VCaP (cell line): Measurements from ENCODE around the gene SLU7.
A peak's percentile ranks its signal among the peaks of the same experiment; 100 is the strongest.

ENCODE experiments used
- H3K27ac ChIP-seq: fragments of 450-650 bp; 2 replicates; pipeline ENCODE4 v1.5.1; 2017
- CTCF ChIP-seq: fragments of 450-650 bp; conservative IDR thresholded peaks from 2 replicates; pipeline ENCODE4 v1.5.1; 2017; ENCODE audit warnings: mild to moderate bottlenecking, moderate library complexity

Gene SLU7

GRCh38 chr5:160418561-160419457 is at the start of gene SLU7:
Gene SLU7 (minus strand): TSS chr5:160419081. CDS start chr5:160415294, 3,787 bp downstream.
- H3K27ac ChIP-seq, result peak within 1 kb of the TSS; percentile 56
- no peak for TF ChIP-seq CTCF

GRCh38 chr5:160468363-160468975 is 49.6 kb upstream of the SLU7 start:
- H3K27ac ChIP-seq, result no peak overlapping the region
- TF ChIP-seq CTCF, result no peak

- no peak for TF ChIP-seq CTCF
- no peak overlapping the region for H3K27ac ChIP-seq
These were observed 48.9 kb upstream of the SLU7 start for GRCh38 chr5:160467555-160468362.

- H3K27ac ChIP-seq, result no peak overlapping the region
- no peak for TF ChIP-seq CTCF
These were observed 48.1 kb upstream of the SLU7 start for GRCh38 chr5:160466889-160467554.

- no peak for TF ChIP-seq CTCF
- no peak overlapping the region for H3K27ac ChIP-seq
These were observed 47.2 kb upstream of the SLU7 start for GRCh38 chr5:160466116-160466515.

GRCh38 chr5:160464466-160464797 is 45.6 kb upstream of the SLU7 start:
- H3K27ac ChIP-seq, result no peak overlapping the region
- no peak for TF ChIP-seq CTCF
